ENCODE results near the gene C16orf54.
A peak's percentile ranks its signal among the peaks of the same experiment; 100 is the strongest.
"Not testable (repeated sequence)": the region's sequence is repeated elsewhere in the genome, so short reads cannot be mapped to it uniquely, and the experiment has no call there.

The C16orf54 gene

GRCh38 chr16:29745853-29746345 is at the start of gene C16orf54:
Gene C16orf54 (minus strand): TSS chr16:29745990. CDS start chr16:29744951, 1,039 bp downstream.
- DNase-seq (ENCODE audit: low spot score), result no peak

DNA sequence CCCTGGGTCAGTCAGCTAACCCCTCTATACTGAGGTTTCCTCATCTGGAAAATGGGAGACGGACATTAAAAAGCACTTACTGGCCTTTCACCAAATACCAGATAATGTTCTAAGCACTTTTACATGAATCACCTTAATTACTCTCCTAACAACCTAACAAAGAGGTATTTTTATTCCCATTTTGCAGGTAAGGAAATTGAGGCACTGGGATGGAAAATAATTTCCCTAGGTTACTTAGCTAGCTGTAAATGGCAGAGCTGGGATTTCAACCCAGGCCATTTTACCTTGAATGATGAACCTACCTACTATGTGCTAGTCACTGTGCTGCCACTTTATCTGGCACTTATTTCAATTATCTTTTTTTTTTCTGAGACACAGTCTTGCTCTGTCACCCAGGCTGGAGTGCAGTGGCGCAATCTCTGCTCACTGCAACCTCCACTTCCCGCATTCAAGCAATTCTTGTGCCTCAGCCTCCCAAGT is 48.5 kb upstream of the C16orf54 start:
- DNase-seq (ENCODE audit: low spot score), result no peak

DNA sequence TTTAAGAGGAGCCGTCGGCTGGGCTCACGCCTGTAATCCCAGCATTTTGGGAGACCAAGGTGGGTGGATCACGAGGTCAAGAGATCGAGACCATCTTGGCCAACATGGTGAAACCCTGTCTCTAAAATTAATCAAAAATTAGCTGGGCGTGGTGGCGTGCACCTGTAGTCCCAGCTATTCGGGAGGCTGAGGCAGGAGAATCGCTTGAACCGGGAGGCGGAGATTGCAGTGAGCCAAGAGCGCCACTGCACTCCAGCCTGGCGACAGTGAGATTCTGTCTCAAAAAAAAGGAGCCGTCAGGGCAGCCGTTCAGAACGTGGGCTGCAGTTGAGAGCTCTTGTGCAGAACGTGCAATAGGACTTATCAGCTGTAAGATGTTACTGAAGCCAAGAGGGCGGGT is 47.4 kb upstream of the C16orf54 start:
- not testable (repeated sequence) for DNase-seq (ENCODE audit: low spot score)

GRCh38 chr16:29791845-29792807 is 46.3 kb upstream of the C16orf54 start:
- DNase-seq (ENCODE audit: low spot score), result no peak

DNA sequence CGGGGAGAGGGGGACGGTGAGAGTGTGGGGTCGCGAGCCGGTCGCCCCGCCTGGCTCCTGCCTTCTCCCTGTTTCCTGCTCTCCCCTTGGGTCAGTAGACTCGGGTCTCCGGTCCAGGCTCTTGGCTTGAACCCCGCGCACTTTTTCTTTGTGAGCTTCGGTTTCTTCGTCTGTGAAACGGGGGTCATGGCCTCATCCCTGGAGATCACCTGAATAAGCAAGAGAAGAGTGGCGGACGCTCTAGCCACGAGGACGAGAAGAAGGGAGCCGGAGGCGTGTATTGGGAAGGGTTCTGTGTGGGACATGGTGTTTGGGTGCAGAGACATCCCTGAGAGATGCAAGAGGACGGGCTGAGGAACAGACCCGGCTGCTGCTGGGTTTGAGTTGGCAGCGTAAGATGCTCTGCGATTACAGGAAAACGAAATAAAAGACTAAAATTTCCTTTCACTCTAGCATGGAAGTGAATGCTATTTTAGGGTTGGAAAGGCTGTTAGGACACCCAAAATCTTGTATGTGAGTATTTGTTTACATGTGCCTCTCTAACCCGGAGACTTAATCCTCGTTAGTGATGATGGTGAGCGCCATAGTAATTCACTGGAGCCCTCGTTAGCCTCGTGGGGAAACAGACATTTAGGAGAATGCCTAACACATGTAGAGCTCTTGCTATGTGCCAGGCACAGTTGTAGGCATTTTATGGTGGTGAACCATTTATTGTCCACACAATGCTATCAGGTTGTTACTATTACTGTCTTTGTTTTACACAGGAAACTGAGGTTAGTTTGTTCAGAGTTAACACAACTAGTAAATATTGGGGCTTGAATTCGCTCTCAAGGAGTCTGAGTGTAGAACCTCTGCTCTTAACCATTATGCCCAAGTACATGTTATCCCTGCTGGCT is 45.4 kb upstream of the C16orf54 start:
- peak; percentile 14 for DNase-seq (ENCODE audit: low spot score)

DNA sequence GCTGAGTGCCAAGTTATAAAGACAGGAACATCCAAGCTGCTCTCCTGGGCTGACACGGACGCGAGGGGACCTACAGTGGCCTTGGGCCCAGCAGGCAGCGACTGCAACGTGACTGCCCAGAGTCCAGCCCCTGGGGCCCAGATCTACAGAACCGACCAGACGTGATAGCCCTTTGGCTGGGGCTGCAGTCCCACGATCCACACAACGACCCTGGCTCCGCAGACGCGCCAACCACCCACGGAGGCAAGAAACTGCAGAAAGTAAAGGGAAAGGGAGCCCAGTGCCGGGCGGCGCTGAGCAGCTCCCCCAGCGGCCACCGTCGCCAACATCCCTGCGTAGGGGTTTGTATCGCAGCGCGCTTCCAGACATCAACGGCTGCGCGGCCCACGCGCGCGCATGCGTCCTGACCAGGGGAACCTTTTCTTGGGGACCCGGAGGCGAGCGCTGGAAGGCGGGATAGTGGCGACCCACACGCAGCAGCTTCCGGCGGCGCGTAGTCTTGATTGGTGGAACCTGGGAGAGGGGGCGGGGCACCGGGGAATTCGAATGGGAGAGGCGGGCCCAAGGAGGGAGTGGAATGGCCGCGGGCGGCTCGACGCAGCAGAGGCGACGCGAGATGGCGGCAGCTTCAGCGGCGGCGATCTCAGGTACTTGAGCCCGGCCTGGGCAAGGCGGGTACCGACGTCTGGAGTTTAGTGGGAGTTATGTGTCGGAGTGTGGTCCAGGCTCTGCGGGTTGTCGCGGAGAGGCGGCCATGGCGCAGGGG is 44.6 kb upstream of the C16orf54 start, which contains the start of gene KIF22:
Gene KIF22 (plus strand): TSS at position 569 of the 766 bp plus-strand sequence. CDS start 9 bp downstream, at position 578.
- peak; percentile 99 for DNase-seq (ENCODE audit: low spot score)

- no peak for DNase-seq (ENCODE audit: low spot score)
These were observed 44.0 kb upstream of the C16orf54 start for GRCh38 chr16:29789775-29790182.

DNA sequence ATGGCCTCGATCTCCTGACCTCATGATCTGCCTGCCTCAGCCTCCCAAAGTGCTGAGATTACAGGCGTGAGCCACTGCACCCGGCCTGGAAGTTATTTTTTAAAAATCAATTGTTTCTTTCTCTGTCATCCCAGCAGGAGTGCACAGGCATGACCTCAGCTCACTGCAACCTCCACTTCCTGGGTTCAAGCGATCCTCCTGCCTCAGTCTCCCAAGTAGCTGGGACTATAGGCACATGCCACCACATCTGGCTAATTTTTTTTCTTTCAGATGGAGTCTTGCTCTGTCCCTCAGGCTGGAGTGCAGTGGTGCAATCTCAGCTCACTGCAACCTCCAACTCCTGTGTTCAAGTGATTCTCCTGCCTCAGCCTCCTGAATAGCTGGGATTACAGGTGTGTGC is 41.4 kb upstream of the C16orf54 start:
- not testable (repeated sequence) for DNase-seq (ENCODE audit: low spot score)

DNA sequence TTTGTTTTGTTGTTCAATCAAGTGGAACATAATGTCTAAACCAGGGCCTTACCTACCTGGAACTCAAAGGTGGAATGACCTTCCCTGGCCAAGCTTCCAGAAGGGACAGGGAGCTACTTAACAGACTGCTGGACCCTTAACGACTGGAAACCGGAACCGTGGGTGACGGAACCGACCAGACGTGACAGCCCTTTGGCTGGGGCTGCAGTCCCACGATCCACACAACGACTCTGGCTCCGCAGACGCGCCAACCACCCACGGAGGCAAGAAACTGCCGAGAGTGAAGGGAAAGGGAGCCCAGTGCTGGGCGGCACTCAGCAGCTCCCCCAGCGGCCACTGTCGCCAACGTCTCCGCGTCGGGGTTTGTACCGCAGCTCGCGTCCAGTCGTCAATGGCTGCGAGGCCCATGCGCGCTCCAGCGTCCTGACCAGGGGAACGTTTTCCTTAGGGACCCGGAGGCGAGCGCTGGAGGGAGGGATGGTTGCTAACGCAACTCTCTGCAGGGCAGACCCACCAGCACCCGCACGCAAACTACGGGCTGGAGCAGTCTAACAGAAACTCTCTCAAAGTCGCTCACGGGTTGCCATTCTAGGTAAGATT is 39.2 kb upstream of the C16orf54 start:
- peak; percentile 85 for DNase-seq (ENCODE audit: low spot score)

DNA sequence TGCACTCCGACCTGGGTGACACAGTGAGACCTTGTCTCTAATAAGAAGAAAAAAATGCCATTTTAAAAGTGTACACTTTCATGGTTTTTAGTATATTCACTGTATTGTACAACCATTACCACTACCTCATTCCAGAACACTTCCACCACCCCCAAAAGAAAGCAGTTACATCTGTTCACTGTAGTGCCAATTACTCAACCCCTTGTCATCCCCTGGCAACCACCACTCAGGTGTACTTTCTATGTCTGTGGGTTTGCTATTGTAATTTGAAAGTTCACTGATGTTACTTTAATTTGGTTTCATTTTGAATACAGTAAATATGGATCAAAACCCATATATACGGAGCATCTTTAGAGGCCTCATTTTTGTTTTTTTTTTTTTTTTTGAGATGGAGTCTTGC is 38.4 kb upstream of the C16orf54 start:
- DNase-seq (ENCODE audit: low spot score), result no peak

DNA sequence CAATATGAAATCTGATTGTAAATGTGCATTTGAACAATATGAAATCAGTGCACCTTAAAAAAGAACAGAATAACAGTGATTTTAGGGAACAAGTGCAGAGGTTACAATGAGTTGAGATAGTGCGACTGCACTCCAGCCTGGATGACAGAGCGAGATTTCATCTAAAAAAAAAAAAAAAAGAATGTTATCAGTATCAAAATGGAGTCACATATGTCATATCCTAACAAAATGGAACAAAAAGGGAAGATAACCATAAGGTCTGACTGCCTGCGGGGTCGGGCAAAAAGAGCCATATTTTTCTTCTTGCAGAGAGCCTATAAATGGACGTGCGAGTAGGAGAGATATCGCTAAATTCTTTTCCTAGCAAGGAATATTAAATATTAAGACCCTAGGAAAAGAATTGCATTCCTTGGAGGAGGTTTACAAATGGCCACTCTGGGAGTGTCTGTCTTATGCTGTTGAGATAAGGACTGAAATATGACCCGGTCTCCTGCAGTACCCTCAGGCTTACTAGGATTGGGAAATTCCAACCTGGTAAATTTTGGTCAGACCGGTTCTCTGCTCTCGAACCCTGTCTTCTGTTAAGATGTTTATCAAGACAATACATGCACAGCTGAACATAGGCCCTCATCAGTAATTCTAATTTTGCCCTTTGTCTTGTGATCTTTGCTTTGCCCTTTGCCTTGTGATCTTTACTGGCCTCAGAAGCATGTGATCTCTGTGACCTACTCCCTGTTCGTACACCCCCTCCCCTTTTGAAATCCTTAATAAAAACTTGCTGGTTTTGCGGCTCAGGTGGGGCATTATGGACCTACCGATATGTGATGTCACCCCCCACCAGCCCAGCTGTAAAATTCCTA is 37.5 kb upstream of the C16orf54 start:
- not testable (repeated sequence) for DNase-seq (ENCODE audit: low spot score)

DNA sequence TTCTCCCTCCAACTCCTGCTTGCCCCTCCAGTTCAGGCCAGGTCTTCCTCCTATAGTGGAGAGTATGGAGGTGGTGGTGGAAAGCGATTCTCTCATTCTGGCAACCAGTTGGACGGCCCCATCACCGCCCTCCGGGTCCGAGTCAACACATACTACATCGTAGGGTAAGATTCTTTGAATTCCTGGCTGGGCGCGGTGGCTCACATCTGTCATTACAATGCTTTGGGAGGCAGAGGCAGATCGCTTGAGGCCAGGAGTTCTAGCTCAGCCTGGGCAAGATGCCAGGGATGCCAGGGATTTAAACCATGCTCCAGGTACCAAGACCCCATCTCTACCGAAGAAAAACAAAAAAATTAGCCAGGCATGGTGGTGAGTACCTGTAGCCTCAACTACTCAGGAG is 33.7 kb upstream of the C16orf54 start:
- no peak for DNase-seq (ENCODE audit: low spot score)

GRCh38 chr16:29777576-29778350 is 32.0 kb upstream of the C16orf54 start, which contains the start of gene ZG16:
Gene ZG16 (plus strand): TSS chr16:29778256. CDS start chr16:29779267, 1,011 bp downstream.
- no peak for DNase-seq (ENCODE audit: low spot score)

GRCh38 chr16:29775742-29776408 is 30.1 kb upstream of the C16orf54 start:
- peak; percentile 31 for DNase-seq (ENCODE audit: low spot score)

GRCh38 chr16:29774730-29775129 is 28.9 kb upstream of the C16orf54 start:
- DNase-seq (ENCODE audit: low spot score), result no peak

GRCh38 chr16:29772330-29772729 is 26.5 kb upstream of the C16orf54 start:
- DNase-seq (ENCODE audit: low spot score), result not testable (repeated sequence)

DNA sequence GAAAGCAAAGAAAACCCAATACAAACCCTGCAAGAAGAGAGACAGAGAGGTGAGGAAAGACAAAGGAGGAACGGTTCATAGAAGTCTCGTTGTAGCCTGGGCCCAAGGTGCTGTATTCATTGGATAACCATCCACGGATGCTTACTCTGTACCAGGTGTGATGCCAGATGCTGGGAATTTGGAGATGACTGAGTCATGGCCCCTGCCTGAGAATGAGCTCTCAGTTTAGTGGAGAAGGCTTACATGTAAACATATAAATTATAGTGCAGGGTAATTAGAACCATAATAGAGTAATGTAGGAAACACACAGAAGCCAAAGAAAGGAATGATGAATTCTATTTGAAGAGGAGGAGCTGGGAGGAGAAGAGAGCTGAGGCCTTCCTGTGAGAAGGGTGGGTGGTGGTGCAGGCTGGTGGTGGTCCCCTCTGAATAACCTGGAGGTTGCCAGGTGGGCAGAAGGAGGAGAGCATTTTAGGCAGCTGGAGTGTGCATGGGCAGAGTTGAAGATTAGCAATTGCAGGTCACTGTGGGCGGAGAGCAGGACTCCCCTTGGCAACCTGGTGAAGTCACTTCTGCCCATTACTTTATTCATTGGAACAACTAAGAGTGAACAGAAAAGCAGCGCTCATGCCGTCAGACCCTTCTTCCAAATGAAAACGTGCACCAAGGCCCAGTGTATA is 24.6 kb upstream of the C16orf54 start:
- DNase-seq (ENCODE audit: low spot score), result no peak

DNA sequence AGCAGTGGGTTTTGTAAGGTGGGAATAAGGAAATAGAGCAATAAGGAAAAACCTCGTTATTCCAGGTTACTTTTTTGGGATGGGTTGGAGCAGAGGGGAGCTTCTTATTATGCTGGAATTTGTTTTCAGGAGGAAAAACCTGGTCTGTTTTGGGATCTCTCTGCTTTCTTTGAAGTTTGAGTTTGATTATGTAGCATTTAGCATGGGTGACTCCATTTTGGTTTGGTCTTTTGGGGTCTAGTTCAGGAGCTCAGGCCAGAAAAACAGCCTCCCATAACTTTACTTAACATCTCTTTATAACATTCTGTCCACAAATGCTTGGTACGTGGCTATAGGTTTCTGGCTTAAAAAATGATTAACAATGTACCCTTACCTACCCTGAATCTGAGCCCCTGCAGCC is 23.7 kb upstream of the C16orf54 start:
- DNase-seq (ENCODE audit: low spot score), result no peak

Data from GM03348 (cell line).